Measurements from ENCODE around the gene ACTL8.

- no peak for TF ChIP-seq ZBTB33 (IDR thresholded peaks at IDR 0.05; ENCODE audit: extremely low read depth, insufficient replicate concordance, low read length)
- TF ChIP-seq, protein P1, sequence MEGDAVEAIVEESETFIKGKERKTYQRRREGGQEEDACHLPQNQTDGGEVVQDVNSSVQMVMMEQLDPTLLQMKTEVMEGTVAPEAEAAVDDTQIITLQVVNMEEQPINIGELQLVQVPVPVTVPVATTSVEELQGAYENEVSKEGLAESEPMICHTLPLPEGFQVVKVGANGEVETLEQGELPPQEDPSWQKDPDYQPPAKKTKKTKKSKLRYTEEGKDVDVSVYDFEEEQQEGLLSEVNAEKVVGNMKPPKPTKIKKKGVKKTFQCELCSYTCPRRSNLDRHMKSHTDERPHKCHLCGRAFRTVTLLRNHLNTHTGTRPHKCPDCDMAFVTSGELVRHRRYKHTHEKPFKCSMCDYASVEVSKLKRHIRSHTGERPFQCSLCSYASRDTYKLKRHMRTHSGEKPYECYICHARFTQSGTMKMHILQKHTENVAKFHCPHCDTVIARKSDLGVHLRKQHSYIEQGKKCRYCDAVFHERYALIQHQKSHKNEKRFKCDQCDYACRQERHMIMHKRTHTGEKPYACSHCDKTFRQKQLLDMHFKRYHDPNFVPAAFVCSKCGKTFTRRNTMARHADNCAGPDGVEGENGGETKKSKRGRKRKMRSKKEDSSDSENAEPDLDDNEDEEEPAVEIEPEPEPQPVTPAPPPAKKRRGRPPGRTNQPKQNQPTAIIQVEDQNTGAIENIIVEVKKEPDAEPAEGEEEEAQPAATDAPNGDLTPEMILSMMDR (IDR thresholded peaks at IDR 0.05 in 2 of 3, conservative IDR thresholded peaks at IDR 0.05 in 1 of 3; ENCODE audit: borderline replicate concordance in 1 of 3, insufficient read depth in 1 of 3, low read depth in 2 of 3, low read length in 2 of 3), result no peak
- TF ChIP-seq POLR2AphosphoS5 (IDR thresholded peaks at IDR 0.05; ENCODE audit: low read depth, low read length), result no peak
- TF ChIP-seq MAX (IDR thresholded peaks at IDR 0.05), result no peak
- no peak for TF ChIP-seq RAD21 (IDR thresholded peaks at IDR 0.05; ENCODE audit: low read depth)
- no peak for TF ChIP-seq CBX3 (IDR thresholded peaks at IDR 0.05; ENCODE audit: low read depth)
- TF ChIP-seq EZH2 (IDR thresholded peaks at IDR 0.05), result no peak
- TF ChIP-seq ZNF274 (IDR thresholded peaks at IDR 0.05; ENCODE audit: low read depth, low read length), result no peak
- TF ChIP-seq REST (IDR thresholded peaks at IDR 0.05; ENCODE audit: low read depth), result no peak
- TF ChIP-seq JUND (IDR thresholded peaks at IDR 0.05), result no peak
Observed at GRCh38 chr1:17844185-17844826, 89.2 kb downstream of the ACTL8 start.
